ENCODE results near the gene SRGAP3. TPM values are rescaled to one million over a fixed set of nuclear protein-coding genes. Genes with fewer than 3 reads are reported as not detected.

The SRGAP3 gene
- total RNA-seq, 1 donor = 2.5 TPM

DNA sequence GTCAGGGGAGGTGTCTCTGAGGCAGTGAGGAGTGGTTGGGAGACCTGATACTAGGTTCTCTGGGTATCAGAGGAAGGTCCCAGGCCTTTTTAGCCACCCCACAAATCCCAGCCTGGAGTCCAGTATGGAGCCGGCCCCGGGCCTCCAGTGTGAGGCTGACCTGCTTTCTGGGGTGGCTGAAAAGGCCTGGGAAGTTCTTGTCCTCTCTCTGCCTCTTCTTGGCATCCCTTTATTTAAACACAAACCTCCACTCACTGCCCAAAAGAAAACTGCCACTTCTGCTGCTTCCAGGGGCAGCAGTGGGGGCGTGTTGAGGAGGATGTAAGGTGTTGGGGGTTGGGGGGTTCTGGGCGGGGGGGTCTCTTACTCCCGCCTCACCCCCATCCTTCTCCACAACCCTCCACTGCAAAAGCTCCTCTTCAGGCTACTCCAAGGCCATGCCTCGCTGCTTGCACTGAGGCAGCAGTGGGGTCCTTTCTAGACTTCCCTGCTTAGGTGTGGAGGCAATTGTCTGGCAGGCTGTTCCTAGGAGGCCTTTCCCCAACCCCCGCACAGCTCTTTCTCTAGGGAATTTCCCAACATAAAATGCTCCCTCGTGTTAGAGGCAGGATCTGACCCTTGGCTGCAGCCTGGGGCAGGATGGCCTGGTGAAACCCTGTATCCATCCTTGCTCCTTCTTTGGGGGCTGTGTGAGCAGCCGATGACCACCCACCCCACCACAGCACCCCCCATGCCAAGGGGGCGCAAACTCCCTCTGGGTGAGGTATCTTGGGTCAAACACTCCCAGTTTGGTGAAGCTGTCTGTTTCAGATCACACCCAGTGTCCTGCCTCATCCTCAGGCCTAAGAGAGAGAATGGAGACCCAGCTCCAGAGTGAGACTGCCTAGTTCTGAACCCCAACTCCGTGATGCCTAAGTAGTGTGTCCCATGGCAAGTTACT is 274.1 kb downstream of the SRGAP3 start:
- Histone ChIP-seq H3K9me3 (ENCODE audit: low read depth, low read length) (peaks cover 3% of the 10 kb centered on the region), H3K27ac (ENCODE audit: low read depth, low read length) (no peak overlapping the region), H3K36me3 (ENCODE audit: insufficient read depth, low read length) (no peaks in the 10 kb centered on the region), H3K79me2 (ENCODE audit: insufficient read depth, low read length) (no peaks in the 10 kb centered on the region), H2AFZ (ENCODE audit: low read length) (no peak overlapping the region), H3K27me3 (ENCODE audit: insufficient read depth, low read length) (peaks cover 12% of the 10 kb centered on the region), H4K20me1 (ENCODE audit: insufficient read depth, low read length) (no peaks in the 10 kb centered on the region), H3K4me3 (ENCODE audit: insufficient read depth, low read length) (no peak overlapping the region), H3K4me2 (ENCODE audit: insufficient read depth, low read length) (no peak overlapping the region), H3K4me1 (ENCODE audit: insufficient read depth, low read length) (no peaks in the 10 kb centered on the region)
- no peak for DNase-seq (ENCODE audit: insufficient read length, low spot score, missing footprints)
- TF ChIP-seq CTCF (IDR thresholded peaks at IDR 0.05; ENCODE audit: extremely low read depth, low read depth, low read length) = no peak

DNA sequence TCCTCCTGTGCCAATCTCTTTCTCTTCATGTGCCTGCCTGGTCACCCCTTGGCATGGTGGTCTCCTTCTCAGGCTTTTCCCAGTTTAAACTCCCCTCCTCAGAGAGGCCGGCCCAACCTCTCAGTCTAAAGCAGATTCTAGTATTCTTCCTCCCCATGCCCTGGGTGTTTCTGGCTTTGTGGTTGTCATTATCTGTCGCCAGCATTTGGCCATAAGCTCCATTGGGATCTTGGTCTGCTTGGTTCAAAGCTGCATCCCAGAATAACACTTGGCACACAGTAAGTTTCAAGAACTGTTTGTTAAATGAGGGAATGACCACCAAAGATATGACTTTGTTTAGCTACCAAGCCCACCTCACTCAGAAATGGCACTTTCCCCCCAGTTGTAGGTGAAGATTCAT is 275.0 kb downstream of the SRGAP3 start:
- no peak for DNase-seq (ENCODE audit: insufficient read length, low spot score, missing footprints)
- Histone ChIP-seq H2AFZ (ENCODE audit: low read length) (no peak overlapping the region), H3K27me3 (ENCODE audit: insufficient read depth, low read length) (peaks cover 9% of the 10 kb centered on the region), H3K79me2 (ENCODE audit: insufficient read depth, low read length) (no peaks in the 10 kb centered on the region), H4K20me1 (ENCODE audit: insufficient read depth, low read length) (no peaks in the 10 kb centered on the region), H3K4me2 (ENCODE audit: insufficient read depth, low read length) (no peak overlapping the region), H3K27ac (ENCODE audit: low read depth, low read length) (no peak overlapping the region), H3K4me1 (ENCODE audit: insufficient read depth, low read length) (no peaks in the 10 kb centered on the region), H3K4me3 (ENCODE audit: insufficient read depth, low read length) (no peak overlapping the region), H3K9me3 (ENCODE audit: low read depth, low read length) (peaks cover 3% of the 10 kb centered on the region), H3K36me3 (ENCODE audit: insufficient read depth, low read length) (no peaks in the 10 kb centered on the region)
- no peak for TF ChIP-seq CTCF (IDR thresholded peaks at IDR 0.05; ENCODE audit: extremely low read depth, low read depth, low read length)

- TF ChIP-seq CTCF (IDR thresholded peaks at IDR 0.05; ENCODE audit: extremely low read depth, low read depth, low read length) = no peak
- peaks cover 10% of the 10 kb centered on the region for H3K27me3 ChIP-seq (ENCODE audit: insufficient read depth, low read length)
Measured at GRCh38 chr3:8972639-8973038, 276.8 kb downstream of the SRGAP3 start.

DNA sequence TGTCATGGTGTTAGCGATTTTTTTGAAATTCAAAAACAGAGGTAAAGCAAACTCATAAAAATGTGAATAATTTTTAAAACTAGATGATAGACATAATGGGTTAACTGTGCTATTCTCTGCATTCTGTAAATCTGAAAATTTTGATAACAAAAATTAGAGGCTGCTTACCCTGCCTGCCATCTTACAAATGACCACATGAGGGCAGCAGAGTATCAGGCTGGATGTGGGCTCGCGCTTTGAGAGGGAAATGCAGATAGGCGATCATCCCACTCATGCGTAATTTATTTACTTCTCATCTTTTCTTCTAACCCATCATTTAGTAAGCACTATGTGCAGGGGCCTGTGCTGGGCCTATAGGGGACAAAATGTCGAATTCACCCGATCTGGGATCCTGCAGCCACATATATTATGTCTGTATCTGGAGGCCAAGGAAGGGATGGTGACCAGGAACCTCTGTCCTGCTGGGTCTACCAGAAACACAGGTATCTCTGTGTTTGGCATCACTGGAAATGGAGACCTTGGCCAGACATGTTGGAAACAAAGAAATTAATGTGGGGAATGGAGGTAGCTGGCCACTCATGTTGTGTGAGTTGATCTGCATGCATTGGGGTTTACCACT is 278.4 kb downstream of the SRGAP3 start:
- Histone ChIP-seq H3K27me3 (ENCODE audit: insufficient read depth, low read length) (peaks cover 7% of the 10 kb centered on the region), H3K27ac (ENCODE audit: low read depth, low read length) (no peak overlapping the region), H3K4me3 (ENCODE audit: insufficient read depth, low read length) (no peak overlapping the region), H3K4me2 (ENCODE audit: insufficient read depth, low read length) (peak overlapping the region; percentile 24), H3K9me3 (ENCODE audit: low read depth, low read length) (no peaks in the 10 kb centered on the region), H3K4me1 (ENCODE audit: insufficient read depth, low read length) (no peaks in the 10 kb centered on the region), H4K20me1 (ENCODE audit: insufficient read depth, low read length) (no peaks in the 10 kb centered on the region), H3K79me2 (ENCODE audit: insufficient read depth, low read length) (no peaks in the 10 kb centered on the region), H2AFZ (ENCODE audit: low read length) (no peak overlapping the region), H3K36me3 (ENCODE audit: insufficient read depth, low read length) (no peaks in the 10 kb centered on the region)
- TF ChIP-seq CTCF (IDR thresholded peaks at IDR 0.05; ENCODE audit: extremely low read depth, low read depth, low read length) = peak; percentile 99
- DNase-seq (ENCODE audit: insufficient read length, low spot score, missing footprints) = peak; percentile 79

More at GRCh38 chr3:8972639-8973038, 276.8 kb downstream of the SRGAP3 start:
- H3K9me3 ChIP-seq (ENCODE audit: low read depth, low read length) = no peaks in the 10 kb centered on the region
- H3K36me3 ChIP-seq (ENCODE audit: insufficient read depth, low read length) = no peaks in the 10 kb centered on the region
- no peak overlapping the region for H3K4me2 ChIP-seq (ENCODE audit: insufficient read depth, low read length)
- H3K79me2 ChIP-seq (ENCODE audit: insufficient read depth, low read length) = no peaks in the 10 kb centered on the region
- H2AFZ ChIP-seq (ENCODE audit: low read length) = no peak overlapping the region
- no peaks in the 10 kb centered on the region for H3K4me1 ChIP-seq (ENCODE audit: insufficient read depth, low read length)
- no peaks in the 10 kb centered on the region for H4K20me1 ChIP-seq (ENCODE audit: insufficient read depth, low read length)
- H3K27ac ChIP-seq (ENCODE audit: low read depth, low read length) = no peak overlapping the region
- H3K4me3 ChIP-seq (ENCODE audit: insufficient read depth, low read length) = no peak overlapping the region
- no peak for DNase-seq (ENCODE audit: insufficient read length, low spot score, missing footprints)
